ENCODE results near the gene POC1A.
A peak's percentile ranks its signal among the peaks of the same experiment; 100 is the strongest.

POC1A gene

DNA sequence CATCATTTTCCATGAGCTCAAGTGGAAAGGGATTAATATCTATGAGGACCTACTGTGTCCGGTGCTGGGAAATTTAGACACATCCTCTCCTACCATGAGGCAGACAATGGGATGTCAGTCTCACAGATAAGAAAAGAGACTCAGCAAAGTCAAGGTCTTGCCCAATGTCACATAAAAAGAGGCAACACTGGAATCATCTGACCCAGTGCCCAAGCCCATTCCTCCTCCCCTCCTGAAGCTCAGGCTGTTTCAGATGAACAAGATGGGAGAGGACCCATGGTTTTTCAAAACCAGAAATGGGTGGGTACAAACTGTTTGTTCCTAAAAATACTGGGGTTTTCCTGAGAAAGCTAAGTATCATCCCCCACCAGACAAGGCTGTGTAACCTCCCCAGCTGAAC is 22.2 kb downstream of the POC1A start:
- no peak for DNase-seq (ENCODE audit: low read depth in 1 of 2, low spot score in 1 of 2)

DNA sequence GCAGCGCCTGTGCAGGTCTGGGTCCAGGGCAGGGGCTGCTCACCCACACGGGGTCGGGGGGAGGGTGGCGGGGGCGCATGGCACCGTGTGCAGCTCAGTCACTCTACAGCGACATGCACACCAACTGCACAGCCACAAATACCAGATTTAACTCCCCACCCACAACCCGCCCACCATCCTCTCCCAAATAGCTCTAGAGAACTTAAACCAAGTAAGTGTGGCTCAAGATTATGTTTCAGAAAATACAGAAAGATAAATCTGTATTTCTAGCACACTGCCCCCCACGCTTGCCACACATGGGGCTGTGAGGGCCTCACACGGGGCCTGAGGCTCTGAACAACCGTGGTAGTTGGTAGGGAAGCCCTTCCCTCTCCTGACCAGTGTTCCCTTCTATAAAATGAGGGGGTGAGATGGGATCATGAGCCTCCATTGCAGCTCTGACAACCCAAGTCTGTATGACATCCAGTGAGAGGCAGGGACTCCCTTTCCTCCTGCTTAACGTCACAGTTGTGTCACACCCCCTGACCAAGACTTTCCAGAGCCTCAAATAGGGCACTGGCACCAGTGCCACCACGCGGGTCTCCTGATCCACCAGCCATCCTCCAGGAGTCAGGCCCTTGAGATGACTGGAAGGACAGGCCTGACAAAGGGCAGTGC is 23.1 kb downstream of the POC1A start:
- DNase-seq (ENCODE audit: low read depth in 1 of 2, low spot score in 1 of 2), result no peak

DNA sequence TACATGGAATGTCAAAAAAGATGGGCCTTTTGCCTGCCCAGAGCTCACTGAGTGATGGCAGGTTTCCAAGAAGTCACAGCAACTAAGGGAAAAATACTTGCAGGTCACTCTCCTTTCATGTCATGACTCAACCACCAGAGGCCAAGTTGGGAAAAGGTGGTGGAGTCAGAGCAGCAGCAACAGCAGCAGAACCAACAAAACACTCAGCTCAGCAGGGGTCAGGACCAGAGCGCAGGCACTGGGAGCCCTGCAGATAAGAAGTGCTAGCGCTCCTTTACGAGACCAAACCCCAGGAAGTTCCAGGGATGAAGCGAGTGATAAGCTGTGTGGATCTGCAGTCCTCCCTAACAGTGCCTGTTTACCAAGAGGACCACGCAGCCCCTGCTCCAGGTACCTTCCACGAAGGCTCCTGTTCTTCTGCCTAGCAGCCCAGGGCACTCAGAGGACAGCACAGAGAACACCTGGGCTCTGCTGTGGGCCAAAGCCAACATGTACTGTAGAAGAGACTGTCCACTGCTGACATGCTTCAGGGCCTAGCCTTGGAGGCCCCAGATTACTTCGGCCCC is 26.0 kb downstream of the POC1A start:
- no peak for DNase-seq (ENCODE audit: low read depth in 1 of 2, low spot score in 1 of 2)

DNA sequence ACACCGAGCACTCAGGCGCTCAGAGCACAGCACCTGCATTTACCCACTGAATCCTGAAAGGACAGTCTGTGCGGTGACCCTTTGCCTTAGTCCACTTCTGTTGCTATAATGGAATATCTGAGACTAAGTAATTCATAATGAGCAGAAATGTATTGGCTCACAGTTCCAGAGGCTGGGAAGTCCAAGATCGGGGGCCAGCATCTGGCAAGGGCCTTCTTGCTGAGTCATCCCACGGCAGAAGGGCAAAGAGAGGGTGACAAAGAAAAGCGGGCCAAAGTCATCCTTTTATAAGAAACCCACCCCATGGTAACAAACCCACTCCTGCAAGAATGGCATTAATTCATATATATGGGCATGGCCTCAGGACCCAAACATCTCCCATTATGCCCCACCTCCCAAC is 27.7 kb downstream of the POC1A start:
- no peak for DNase-seq (ENCODE audit: low read depth in 1 of 2, low spot score in 1 of 2)

DNA sequence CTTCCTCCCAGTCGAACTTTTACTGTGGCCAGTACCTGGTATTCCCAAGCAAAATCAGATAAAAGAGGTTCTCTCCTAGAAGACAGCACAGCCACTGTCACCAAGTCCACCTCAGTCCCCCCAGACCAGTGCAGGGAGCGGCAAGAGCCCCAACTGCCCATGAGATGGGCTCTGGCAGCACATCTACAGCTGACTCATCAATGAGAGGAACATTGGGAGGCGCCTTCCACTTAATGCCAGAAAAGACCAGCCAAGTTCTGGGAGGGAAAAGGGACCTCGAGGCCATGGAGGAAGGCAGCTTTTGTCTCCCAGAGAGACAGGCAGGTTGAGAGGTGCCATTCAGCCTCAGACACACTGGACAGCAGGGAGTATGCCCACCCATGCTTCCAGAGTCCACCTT is 28.2 kb downstream of the POC1A start:
- no peak for DNase-seq (ENCODE audit: low read depth in 1 of 2, low spot score in 1 of 2)

DNA sequence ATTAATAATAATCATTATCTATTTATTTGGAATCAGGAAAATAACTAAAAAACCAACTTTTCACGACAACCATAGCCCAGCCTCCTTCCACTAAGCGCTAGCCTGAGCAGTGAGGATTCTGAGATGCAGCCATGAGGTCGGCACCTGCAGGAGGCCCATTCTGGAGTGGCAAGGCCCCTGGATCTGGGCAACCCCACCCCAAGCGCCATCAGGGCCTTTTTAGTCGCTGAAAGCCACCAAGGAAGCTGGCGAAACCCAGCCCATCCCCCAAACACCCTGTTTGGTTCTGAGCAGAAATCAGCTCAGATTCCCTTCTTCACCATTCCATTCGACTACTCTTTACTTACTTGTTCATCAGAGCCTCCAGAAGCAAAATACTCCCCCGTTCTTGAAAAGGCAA is 29.5 kb downstream of the POC1A start:
- no peak for DNase-seq (ENCODE audit: low read depth in 1 of 2, low spot score in 1 of 2)

DNA sequence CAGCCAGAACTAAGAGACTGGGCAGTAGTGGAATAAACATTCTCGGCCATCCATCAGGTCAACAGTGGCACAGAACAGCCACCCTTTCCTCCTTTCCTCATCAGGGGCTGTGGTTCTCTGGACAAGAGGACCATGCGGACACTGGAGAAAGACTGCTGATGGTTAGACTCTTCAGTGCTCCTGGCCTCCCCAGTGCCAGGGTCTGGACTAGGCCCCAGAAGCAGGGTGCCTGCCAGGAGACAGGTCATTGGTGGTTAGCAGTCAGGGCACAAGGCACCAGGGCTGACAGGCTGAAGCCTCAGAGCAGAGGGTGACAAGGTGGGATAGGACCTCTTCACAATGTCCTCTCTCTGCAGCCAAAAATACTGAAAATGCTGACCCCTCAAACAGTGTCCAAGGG is 30.1 kb downstream of the POC1A start:
- DNase-seq (ENCODE audit: low read depth in 1 of 2, low spot score in 1 of 2), result no peak

DNA sequence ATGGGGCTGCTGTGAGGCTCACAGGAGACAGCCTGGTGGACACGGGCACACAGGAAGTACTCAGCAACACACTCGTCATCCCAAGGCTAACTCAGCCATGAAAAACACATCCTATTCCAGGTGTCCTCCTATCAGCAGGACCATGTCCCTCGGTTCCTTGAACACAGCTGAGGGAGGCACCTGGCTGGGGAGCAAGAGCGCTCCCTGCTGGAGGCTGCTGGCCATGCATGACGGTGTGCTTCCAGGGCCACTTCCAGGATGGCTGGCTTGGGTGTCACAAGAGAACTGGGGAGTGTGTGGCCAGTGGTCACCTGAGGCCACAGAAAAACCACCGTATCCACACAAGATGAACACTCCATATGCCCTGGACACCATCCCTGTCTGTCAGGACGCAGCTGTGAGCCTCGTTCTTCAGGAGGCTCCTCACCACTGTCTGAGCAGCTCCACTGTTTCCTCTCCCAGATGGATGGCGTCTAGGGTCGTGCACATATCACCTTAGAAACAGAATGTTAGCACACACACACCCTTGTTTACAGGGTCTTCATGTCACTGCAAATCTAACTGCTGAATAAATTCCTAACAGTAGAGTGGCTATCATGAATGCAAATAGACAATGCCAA is 31.0 kb downstream of the POC1A start:
- peak; percentile 60 to 66 for DNase-seq (ENCODE audit: low read depth in 1 of 2, low spot score in 1 of 2)

DNA sequence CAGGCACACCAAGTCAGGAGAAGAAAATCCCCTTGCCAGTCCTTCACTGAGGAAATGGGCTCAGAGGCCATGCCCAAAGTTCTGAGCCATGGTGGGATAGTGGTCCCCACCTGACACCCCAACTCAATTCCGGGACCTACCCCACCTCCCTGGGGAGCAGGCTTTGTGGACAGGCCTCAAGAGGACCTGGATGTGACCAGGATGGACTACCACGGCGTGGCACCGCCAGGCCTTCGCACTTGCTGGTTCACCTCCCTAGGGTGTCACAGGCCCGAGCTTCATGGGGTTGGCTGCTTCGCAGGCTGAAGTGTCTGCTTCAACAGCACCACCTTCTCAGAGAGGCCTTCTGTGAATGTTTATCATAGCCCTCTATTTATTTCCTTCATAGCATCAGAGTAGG is 31.7 kb downstream of the POC1A start:
- no peak for DNase-seq (ENCODE audit: low read depth in 1 of 2, low spot score in 1 of 2)

DNA sequence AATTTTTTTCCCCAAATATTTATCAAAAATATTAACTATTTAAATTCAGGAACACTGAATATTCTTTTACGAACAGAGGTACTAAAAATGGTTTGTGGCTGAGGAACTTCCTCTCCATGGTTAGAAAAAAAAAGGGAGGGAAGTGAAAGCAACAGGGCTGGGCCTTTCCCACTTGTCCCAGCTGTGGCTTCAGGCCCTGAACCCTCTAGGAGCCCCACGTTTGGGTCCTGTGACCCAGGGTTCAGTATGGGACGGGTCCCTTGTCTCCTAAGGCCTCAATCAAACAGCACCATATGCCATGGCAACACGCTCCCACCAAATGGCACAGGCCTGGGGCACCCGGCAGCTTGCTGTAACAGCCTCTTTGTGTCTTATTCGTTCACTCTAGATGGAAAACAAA is 32.4 kb downstream of the POC1A start:
- no peak for DNase-seq (ENCODE audit: low read depth in 1 of 2, low spot score in 1 of 2)

DNA sequence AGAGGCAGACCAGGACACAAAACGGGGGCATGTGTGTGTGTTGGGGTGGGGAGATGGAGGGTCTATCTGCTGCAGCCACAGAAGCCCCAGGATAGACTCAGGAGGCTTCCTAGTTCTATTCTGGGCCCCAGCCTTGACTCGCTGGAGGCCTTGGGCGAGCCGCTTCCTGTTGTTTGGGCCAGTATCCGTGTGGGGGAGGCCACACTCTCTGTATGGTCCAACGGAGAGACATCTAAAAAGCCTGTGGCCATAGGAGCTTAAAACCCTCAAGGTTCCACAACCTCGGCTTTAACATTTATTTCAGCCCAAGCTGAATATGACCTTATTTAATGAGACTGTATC is 32.8 kb downstream of the POC1A start:
- DNase-seq (ENCODE audit: low read depth in 1 of 2, low spot score in 1 of 2), result no peak

DNA sequence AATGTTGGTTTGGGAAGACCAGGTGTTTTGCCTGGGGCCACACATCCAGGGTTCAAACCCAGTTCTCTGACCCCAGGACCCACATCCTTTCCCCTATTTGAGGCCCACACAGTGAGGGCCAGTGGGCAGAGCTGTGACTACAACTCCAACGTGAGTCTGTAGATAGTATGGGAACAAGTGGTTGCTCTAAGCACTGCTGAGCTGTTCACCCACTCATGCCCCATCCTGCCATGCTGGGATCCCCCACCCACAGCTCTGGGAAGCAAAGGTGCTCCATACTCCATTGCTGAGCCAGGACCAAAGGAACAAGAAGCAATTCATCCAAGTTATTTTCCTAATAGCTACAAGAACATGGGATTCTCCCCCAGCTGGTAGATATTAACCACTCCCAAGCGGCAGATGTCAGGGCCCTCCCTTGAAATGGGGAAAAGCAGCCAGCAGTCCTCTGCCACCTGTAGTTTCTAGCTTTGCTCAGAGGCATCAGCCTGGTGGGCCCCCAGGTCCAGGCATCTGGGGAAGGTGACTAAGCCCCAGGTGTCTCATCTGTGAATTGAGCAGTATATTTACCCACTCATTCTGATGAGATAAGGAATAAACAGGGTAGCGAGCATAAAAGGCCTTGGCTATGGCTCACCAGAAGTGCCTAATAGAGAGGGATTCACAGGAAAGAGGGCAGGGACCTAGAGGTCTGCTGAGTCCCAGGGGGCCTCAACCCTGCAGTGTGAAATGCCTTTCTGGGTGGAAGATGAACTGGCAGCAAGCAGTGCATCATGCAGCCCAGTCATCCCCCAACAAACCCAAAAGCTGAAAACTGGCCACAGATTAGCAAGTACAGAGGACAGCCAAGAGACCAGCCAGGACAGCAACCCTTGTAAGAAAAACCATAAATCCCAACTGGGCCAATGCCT is 33.4 kb downstream of the POC1A start:
- DNase-seq (ENCODE audit: low read depth in 1 of 2, low spot score in 1 of 2), result no peak

DNA sequence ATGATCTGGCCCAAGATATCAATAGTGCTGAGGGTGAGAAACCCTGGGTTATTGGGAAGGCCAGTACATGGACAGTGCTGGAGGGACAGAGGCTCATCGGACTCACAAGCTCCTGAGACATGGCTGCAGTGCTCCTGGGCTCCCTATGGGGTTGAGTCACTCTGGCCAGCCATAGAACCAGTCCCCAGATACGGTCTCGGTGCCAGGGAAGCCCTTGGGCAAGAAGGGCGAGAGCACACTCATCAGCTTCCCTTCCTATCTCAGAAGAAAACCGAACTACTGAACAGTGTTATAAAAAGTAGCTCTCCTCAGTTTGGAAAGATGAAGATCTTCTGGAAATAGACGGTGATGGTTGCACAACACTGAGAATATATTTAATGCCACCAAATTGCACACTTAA is 34.4 kb downstream of the POC1A start:
- DNase-seq (ENCODE audit: low read depth in 1 of 2, low spot score in 1 of 2), result no peak

DNA sequence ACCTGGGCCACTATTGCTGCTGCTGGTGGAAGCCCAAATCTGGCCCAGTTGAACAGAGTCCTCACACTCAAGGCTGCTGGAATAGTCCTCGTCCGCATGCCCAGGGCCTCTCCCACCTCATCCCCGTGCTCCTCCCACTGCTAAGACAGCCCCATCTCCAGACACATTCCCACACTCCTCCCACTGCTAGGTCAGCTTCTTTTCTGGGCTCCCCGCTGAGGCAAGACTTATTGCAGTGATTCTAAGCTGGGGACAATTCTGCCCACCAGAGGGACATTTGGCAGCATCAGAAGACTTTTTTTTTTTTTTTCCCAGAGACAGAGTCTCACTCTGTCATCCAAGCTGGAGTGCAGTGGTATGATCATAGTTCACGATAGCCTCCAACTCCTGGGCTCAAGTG is 35.1 kb downstream of the POC1A start:
- no peak for DNase-seq (ENCODE audit: low read depth in 1 of 2, low spot score in 1 of 2)

DNA sequence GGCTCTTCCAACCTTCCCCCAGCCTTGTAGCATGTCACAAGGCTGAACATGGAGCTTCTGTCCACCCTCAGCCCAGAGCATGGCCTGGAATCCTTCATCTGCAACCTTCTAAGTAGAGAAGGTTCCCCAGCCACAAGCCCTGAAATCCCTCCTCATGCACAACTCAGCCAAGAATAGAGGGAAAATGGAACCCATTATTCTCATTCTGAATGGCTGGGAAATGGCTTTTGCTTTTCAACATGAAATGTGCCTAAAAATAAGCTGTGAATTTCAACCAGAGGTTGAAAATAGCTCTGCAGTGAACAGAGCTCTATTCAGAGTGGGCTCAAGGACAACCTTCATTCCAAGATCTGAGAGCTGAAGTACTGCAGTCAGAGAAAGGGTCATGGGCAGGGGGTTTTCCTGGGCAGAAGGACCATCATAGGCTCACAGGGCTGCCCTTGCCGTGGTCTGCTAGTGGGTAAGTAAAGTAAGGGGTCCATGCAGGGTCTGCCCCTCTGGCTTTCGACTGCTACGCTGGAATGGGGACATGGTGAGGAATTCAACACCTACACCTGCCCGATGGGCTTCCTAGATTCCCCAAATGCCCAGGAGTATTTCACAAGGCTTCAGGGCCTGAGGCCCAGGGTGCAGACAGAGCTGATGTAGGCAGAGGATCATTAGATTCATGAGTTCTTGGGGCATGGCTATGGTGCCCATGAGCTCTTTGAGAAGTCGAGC is 35.9 kb downstream of the POC1A start:
- DNase-seq (ENCODE audit: low read depth in 1 of 2, low spot score in 1 of 2), result no peak

DNA sequence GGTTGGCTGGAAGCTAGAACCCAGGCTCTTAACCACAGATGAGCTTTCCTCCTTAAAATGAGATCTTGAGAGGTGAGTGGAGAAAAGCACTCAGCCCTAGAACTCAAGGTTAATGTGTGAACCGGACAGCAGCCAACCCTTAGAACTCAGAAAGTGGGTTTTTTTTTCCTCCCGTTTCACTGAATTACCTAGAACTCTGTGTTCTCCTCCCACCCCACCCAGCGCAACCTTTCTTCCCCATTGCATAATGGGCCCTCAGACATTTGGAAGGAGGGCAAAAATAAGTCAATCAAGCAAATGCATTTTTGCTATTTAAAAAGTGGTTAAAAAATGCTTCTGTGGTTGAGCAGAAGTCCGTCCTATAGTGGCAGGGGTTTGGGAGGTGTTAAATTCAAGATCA is 36.7 kb downstream of the POC1A start:
- no peak for DNase-seq (ENCODE audit: low read depth in 1 of 2, low spot score in 1 of 2)

DNA sequence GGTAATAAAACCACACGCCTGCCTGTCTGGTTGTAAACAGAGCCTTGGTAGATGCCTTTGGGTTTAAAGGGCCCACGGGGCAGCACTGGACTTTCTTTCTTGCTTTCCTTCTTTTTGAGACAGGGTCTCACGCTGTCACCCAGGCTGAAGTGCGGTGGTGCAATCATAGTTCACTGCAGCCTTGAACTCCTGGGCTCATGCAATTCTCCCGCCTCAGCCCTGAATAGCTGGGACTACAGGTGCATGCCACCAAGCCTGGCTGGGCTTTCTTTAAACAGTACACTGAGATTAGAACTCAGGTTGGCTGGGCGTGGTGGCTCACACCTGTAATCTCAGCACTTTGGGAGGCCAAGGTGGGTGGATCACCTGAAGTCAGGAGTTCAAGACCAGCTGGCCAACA is 42.2 kb downstream of the POC1A start:
- DNase-seq (ENCODE audit: low read depth in 1 of 2, low spot score in 1 of 2), result no peak

DNA sequence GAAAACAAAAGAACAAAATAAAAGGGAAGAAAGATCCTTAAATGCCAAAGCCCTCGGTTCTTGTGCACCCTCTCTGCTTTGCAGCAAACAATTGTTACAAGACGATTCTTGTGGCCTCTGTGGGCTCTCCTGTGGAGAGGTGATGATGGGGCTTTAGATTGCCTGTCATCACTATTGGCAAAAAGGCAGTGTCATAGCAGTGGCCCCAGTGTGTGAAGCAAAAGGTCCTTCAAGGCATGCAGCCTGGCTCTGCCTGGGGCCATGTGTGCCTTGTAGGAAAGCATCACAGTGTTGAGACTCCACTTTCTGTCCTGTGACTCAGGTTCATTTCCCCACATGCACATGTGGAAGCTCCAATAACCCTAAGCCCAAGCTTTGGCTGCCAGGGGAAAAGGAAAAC is 43.7 kb downstream of the POC1A start:
- DNase-seq (ENCODE audit: low read depth in 1 of 2, low spot score in 1 of 2), result no peak

DNA sequence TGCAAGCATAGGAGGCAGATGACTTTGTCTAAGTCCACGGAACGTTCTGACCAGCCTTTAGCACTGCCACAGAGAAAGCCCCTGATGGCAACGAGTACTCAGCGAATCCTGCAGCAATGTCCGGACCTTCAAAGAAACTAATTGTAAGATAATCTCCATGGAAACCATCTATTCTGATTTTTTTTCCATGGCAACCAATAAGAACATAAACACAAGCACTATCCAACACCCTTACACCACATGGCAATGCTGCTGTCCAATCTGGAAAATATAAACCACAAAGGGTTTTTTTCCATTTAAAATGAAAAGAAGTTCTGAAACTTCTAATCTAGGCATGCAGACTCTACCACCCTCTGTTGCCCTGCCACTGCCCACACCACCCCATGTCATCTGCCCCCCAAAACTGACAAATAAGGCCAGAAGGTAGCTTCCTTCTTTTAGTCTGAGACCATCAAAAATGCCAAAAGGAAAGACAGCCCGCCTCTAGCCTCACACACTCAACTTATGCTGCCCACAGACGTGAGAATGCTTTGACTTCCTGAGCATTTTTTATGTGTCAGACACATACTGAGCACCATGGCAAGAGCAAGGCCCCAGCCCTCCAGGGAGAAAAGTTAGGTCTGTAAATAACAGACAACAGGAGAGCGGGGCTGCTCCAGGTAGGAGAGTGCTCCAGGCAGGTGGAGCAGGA is 44.5 kb downstream of the POC1A start:
- DNase-seq (ENCODE audit: low read depth in 1 of 2, low spot score in 1 of 2), result no peak

DNA sequence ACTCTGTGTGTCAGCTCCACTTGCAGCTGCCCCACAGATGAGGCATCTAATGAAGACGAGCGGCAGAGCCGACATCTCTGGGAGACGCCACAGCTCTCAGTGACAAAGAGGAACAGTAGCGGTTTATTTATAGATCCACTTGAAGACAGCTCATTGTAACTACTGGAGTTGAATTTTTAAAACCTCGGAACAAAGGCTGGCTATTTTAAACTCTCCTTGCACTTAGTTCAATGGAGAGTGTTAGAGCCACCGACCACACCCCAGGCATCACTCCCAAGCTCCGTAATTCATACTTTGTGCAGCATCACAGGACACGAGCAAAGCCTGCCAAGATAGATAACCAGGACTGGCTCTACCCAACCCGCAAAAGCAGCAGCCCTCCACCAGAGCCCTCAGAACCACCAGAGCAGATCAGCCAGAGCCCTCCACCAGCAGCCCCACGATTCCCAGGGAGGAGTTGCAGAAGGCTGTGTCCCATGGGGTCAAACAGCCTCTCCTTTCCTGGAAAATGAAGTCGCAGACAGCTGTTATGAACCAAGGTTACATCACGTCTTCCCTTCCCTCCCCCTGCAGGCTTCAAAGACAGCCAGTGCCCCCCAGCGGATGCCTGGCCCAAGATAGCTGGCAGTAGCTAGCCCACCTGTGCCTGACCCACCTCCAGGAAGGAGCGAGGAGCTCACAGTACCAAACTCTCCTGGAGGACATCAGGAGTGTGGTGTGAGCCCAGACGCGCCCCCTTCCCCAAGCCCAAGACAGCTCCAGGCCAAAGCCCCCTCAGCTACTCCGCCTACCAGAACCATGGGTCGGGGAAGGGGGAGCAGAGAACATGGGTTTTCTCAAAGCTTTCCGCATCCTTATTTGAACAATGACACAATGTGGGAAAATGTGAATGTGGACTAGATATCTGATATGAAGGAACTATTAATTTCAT is 45.7 kb downstream of the POC1A start:
- DNase-seq (ENCODE audit: low read depth in 1 of 2, low spot score in 1 of 2), result no peak

All from activated T-helper 1 cell treated with anti-CD3 and anti-CD28 coated beads, Interleukin-2, amount 50 U/mL, for 16 hours (primary cell).